CD14-positive monocyte (primary cell): Measurements from ENCODE around the gene NTRK1. TPM values are rescaled to one million over a fixed set of nuclear protein-coding genes. Genes with fewer than 3 reads are reported as not detected.

Source experiments
- DNase-seq, 3 donors: peaks; one replicate each; pipeline ENCODE4 v3.0.0-alpha.2; 2011 to 2022
- H2AFZ ChIP-seq: 2 replicates; pipeline ENCODE4 v1.6.0; 2012; ENCODE audit warnings: mild to moderate bottlenecking, low read depth, low read length, inconsistent platforms; ENCODE audit not compliant: insufficient read depth, poor library complexity, severe bottlenecking
- H3K27ac ChIP-seq, 2 donors: 1 replicate in 1 of 2; 2 replicates in 1 of 2; pipeline ENCODE4 v1.5.1; 2012 to 2013; ENCODE audit warnings: low read length in 2 of 2, control low read depth in 1 of 2, inconsistent platforms in 1 of 2, low read depth in 1 of 2, mild to moderate bottlenecking in 1 of 2
- H3K27me3 ChIP-seq, 2 donors: one replicate each; pipeline versions ENCODE4 v1.6.0 to v1.6.1; 2011 to 2013; ENCODE audit warnings: low read length in 2 of 2; ENCODE audit not compliant: control insufficient read depth in 2 of 2, insufficient read depth in 2 of 2
- H3K36me3 ChIP-seq, 2 donors: replicated peaks in 1 of 2; 1 replicate in 1 of 2; 2 replicates in 1 of 2; pipeline versions ENCODE4 v1.5.1 to v1.6.1; 2012 to 2013; ENCODE audit warnings: low read length in 2 of 2, control low read depth in 1 of 2, inconsistent platforms in 1 of 2, mild to moderate bottlenecking in 1 of 2; ENCODE audit not compliant: insufficient read depth in 2 of 2, control insufficient read depth in 1 of 2
- H3K4me1 ChIP-seq, 2 donors: 1 replicate in 1 of 2; 2 replicates in 1 of 2; pipeline versions ENCODE4 v1.5.1 to v1.6.1; 2012 to 2013; ENCODE audit warnings: low read length in 2 of 2, control low read depth in 1 of 2, inconsistent platforms in 1 of 2, mild to moderate bottlenecking in 1 of 2, moderate library complexity in 1 of 2; ENCODE audit not compliant: insufficient read depth in 2 of 2, control insufficient read depth in 1 of 2
- H3K4me2 ChIP-seq: replicated peaks from 2 replicates; pipeline ENCODE3; 2012; ENCODE audit warnings: low read length, moderate library complexity, mild to moderate bottlenecking; ENCODE audit not compliant: poor library complexity, severe bottlenecking; ENCODE audit errors: extremely low read depth
- H3K4me3 ChIP-seq, 3 experiments: fragments of 200-600 bp in 1 of 3; sonication (generic) in 1 of 3; replicated peaks in 1 of 3; 1 replicate in 2 of 3; 2 replicates in 1 of 3; pipeline ENCODE4 v1.5.1; 2011 to 2013; ENCODE audit warnings: low read length in 3 of 3, mild to moderate bottlenecking in 3 of 3, control low read depth in 2 of 3, low read depth in 2 of 3, inconsistent platforms in 1 of 3, moderate library complexity in 1 of 3
- H3K79me2 ChIP-seq: 2 replicates; pipeline ENCODE4 v1.6.0; 2012; ENCODE audit warnings: mild to moderate bottlenecking, control low read depth, inconsistent platforms, low read length, moderate library complexity; ENCODE audit not compliant: insufficient read depth
- H3K9ac ChIP-seq: 2 replicates; pipeline ENCODE4 v1.6.0; 2017; ENCODE audit warnings: low read length, mild to moderate bottlenecking; ENCODE audit not compliant: insufficient read depth, poor library complexity, severe bottlenecking
- H3K9me3 ChIP-seq, 2 donors: replicated peaks in 1 of 2; 1 replicate in 1 of 2; 2 replicates in 1 of 2; pipeline versions ENCODE4 v1.5.1 to v1.6.1; 2012 to 2013; ENCODE audit warnings: low read length in 2 of 2, control low read depth in 1 of 2; ENCODE audit not compliant: control insufficient read depth in 1 of 2, insufficient read depth in 1 of 2
- H4K20me1 ChIP-seq: 2 replicates; pipeline ENCODE4 v1.6.0; 2012; ENCODE audit warnings: mild to moderate bottlenecking, low read length, control low read depth, moderate library complexity; ENCODE audit not compliant: insufficient read depth
- H3K27ac Mint-ChIP-seq, 7 donors: one replicate each; pipeline ENCODE4 v1.8.0; 2020; ENCODE audit warnings: mild to moderate bottlenecking in 7 of 7, mixed read lengths in 7 of 7, moderate library complexity in 6 of 7, inconsistent platforms in 2 of 7
- H3K27me3 Mint-ChIP-seq, 3 donors: one replicate each; pipeline ENCODE4 v1.8.0; 2021 to 2022; ENCODE audit warnings: low read depth in 3 of 3, mild to moderate bottlenecking in 3 of 3, mixed read lengths in 3 of 3, moderate library complexity in 3 of 3, inconsistent platforms in 1 of 3
- H3K36me3 Mint-ChIP-seq, 2 donors: one replicate each; pipeline ENCODE4 v1.8.0; 2020; ENCODE audit warnings: mixed read lengths in 2 of 2, inconsistent platforms in 1 of 2, mild to moderate bottlenecking in 1 of 2
- H3K4me1 Mint-ChIP-seq: one replicate; pipeline ENCODE4 v1.8.0; 2020; ENCODE audit warnings: mild to moderate bottlenecking, mixed read lengths
- H3K4me3 Mint-ChIP-seq, 2 donors: one replicate each; pipeline ENCODE4 v1.8.0; 2020; ENCODE audit warnings: mild to moderate bottlenecking in 2 of 2, mixed read lengths in 2 of 2, moderate library complexity in 1 of 2
- H3K9me3 Mint-ChIP-seq, 7 donors: one replicate each; pipeline ENCODE4 v1.8.0; 2020 to 2022; ENCODE audit warnings: mixed read lengths in 7 of 7, mild to moderate bottlenecking in 6 of 7, moderate library complexity in 6 of 7, inconsistent platforms in 2 of 7
- WGBS: methylation state at CpG from one replicate; pipeline ENCODE4 v1.1.5; 2013; ENCODE audit warnings: missing lambda C conversion rate; ENCODE audit not compliant: insufficient coverage; 5-methylcytosine and 5-hydroxymethylcytosine counted together
- intact Hi-C, 2 donors: fragments of 100-400 bp; cut with micrococcal nuclease; formaldehyde crosslinking; loops; one replicate each; pipeline versions ENCODE4 v1.15.0 to v1.15.1; 2023
- polyA plus RNA-seq, 3 donors: library from polyadenylated mRNA; depleted of rRNA in 1 of 3; unstranded in 2 of 3; stranded (reverse) in 1 of 3; fragments of 300-500 nt in 2 of 3; fragments of >200 nt in 1 of 3; fragmentation: Illumina TruSeq in 2 of 3; gene quantifications; 1 replicate in 2 of 3; 2 replicates in 1 of 3; pipeline ENCODE4 v1.2.3, GENCODE V29; 2012 to 2021
- TF ChIP-seq, protein P1 (sequence below): fragments of 200-600 bp; IDR thresholded peaks from one replicate; pipeline ENCODE4 v1.8.0; 2022; ENCODE audit warnings: antibody characterized with exemption, mild to moderate bottlenecking

NTRK1 gene
- polyA plus RNA-seq, 3 donors: 0.03 TPM; not detected in 2

DNA sequence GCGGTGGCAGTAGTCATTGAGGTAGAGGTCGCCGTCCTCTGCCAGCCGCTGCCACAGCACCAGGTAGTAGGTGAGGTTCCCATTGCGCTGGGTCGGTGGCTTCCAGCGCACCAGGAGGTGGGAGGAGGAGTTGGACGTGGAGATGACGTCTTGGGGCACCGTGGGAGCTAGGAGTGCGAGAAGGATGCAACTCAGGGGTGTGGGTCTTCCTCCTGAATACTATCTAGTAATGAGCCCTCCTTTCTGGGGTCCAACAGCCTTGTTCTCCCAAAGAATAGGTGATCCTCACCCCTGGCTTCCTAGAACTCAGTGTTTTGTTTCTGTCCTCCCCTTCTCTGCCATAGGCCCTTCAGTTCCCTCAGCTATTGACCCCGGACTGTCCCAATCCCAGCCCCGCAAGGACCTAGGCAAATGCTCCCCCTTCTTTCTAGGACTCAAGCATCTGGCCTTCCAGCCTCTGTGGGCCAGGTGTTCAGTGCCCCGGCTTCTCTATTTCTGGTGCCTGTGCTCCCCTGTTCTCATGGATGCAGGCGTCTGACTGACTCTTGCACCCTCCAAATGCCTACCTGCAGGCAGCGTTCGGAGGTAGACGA lies 14.6 kb upstream of the NTRK1 start:
- no peaks in the 10 kb centered on the region for H4K20me1 ChIP-seq
- no peaks in the 10 kb centered on the region for H3K79me2 ChIP-seq
- H2AFZ ChIP-seq: no peak overlapping the region
- peaks cover 2 to 4% of the 10 kb centered on the region in 2 donors for H3K4me1 ChIP-seq
- no peak overlapping the region for H3K27ac ChIP-seq
- H3K9me3 Mint-ChIP-seq: peaks cover 0 to 11% (median 2%) of the 10 kb centered on the region in 7 donors
- peaks cover 0 to 1% of the 10 kb centered on the region in 2 donors for H3K36me3 Mint-ChIP-seq
- H3K9me3 ChIP-seq: peaks cover 0 to 8% of the 10 kb centered on the region in 2 donors
- TF ChIP-seq, protein P1, sequence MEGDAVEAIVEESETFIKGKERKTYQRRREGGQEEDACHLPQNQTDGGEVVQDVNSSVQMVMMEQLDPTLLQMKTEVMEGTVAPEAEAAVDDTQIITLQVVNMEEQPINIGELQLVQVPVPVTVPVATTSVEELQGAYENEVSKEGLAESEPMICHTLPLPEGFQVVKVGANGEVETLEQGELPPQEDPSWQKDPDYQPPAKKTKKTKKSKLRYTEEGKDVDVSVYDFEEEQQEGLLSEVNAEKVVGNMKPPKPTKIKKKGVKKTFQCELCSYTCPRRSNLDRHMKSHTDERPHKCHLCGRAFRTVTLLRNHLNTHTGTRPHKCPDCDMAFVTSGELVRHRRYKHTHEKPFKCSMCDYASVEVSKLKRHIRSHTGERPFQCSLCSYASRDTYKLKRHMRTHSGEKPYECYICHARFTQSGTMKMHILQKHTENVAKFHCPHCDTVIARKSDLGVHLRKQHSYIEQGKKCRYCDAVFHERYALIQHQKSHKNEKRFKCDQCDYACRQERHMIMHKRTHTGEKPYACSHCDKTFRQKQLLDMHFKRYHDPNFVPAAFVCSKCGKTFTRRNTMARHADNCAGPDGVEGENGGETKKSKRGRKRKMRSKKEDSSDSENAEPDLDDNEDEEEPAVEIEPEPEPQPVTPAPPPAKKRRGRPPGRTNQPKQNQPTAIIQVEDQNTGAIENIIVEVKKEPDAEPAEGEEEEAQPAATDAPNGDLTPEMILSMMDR: no peak
- H3K27ac Mint-ChIP-seq: no peak overlapping the region
- WGBS: 57% methylated on average over 11 of the region's 18 CpGs
- intact Hi-C loops: no loop called here
- H3K27me3 ChIP-seq: peaks cover 41 to 72% of the 10 kb centered on the region in 2 donors
- H3K9ac ChIP-seq: no peak overlapping the region
- peaks cover 6% of the 10 kb centered on the region for H3K4me1 Mint-ChIP-seq
- H3K27me3 Mint-ChIP-seq: peaks cover 69 to 84% (median 73%) of the 10 kb centered on the region in 3 donors
- DNase-seq: no peak
- peak overlapping the region in 1 of 2 donors; percentile 77 for H3K4me3 Mint-ChIP-seq
- no peak overlapping the region for H3K4me3 ChIP-seq
- no peak overlapping the region for H3K4me2 ChIP-seq
- no peaks in the 10 kb centered on the region for H3K36me3 ChIP-seq

DNA sequence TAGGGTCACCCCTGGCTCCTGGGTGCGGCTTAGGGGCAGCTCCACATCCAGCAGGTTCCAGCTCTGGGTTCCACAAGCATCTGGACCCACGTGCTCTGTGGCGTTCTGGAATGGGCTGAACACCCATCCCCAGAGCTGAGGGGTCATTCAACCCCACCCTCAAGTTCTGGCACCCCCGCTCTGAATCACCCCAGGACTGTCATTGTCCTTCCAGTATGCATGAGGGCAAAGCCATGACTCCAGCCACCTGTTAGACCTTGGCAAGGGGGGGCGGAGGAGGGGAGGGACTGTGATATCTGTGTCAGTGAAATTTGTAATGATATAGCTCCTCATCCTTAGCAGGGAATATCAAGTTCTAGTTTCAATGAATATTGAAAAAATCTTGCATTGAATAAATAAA lies 14.0 kb upstream of the NTRK1 start:
- no peaks in the 10 kb centered on the region for H4K20me1 ChIP-seq
- no peak overlapping the region for H3K27ac Mint-ChIP-seq
- peaks cover 41 to 72% of the 10 kb centered on the region in 2 donors for H3K27me3 ChIP-seq
- peaks cover 2 to 4% of the 10 kb centered on the region in 2 donors for H3K4me1 ChIP-seq
- H3K4me1 Mint-ChIP-seq: peaks cover 6% of the 10 kb centered on the region
- H3K27ac ChIP-seq: no peak overlapping the region
- peaks cover 0 to 1% of the 10 kb centered on the region in 2 donors for H3K36me3 Mint-ChIP-seq
- no peaks in the 10 kb centered on the region for H3K36me3 ChIP-seq
- intact Hi-C loops: no loop called here
- WGBS: 78% methylated on average over 3 of the region's 5 CpGs
- TF ChIP-seq, protein P1: no peak
- peaks cover 0 to 11% (median 2%) of the 10 kb centered on the region in 7 donors for H3K9me3 Mint-ChIP-seq
- peaks cover 0 to 8% of the 10 kb centered on the region in 2 donors for H3K9me3 ChIP-seq
- H2AFZ ChIP-seq: no peak overlapping the region
- peak overlapping the region in 1 of 2 donors; percentile 77 for H3K4me3 Mint-ChIP-seq
- no peaks in the 10 kb centered on the region for H3K79me2 ChIP-seq
- no peak overlapping the region for H3K9ac ChIP-seq
- H3K4me2 ChIP-seq: no peak overlapping the region
- H3K27me3 Mint-ChIP-seq: peaks cover 67 to 89% (median 76%) of the 10 kb centered on the region in 3 donors
- no peak overlapping the region for H3K4me3 ChIP-seq
- no peak for DNase-seq
